Neutrophil (primary cell): ENCODE measurements around the gene MEGF9.

Experiments used
- H3K27ac ChIP-seq: fragments of 200-600 bp; sonication (generic); 2 replicates; pipeline ENCODE4 v1.5.1; 2016; ENCODE audit warnings: mild to moderate bottlenecking, moderate library complexity
- H3K27me3 ChIP-seq: fragments of 200-600 bp; sonication (generic); 2 replicates; pipeline ENCODE4 v1.6.0; 2016; ENCODE audit warnings: mild to moderate bottlenecking
- H3K36me3 ChIP-seq: fragments of 200-600 bp; sonication (generic); 2 replicates; pipeline ENCODE4 v1.5.1; 2017
- H3K4me1 ChIP-seq, 2 experiments: fragments of 200-600 bp in 1 of 2; sonication (generic) in 1 of 2; 1 replicate in 1 of 2; 2 replicates in 1 of 2; pipeline versions ENCODE4 v1.5.1 to v1.6.1; 2013 to 2016; ENCODE audit warnings: low read depth in 1 of 2, low read length in 1 of 2, mild to moderate bottlenecking in 1 of 2, moderate library complexity in 1 of 2; ENCODE audit not compliant: control insufficient read depth in 1 of 2, insufficient read depth in 1 of 2
- H3K4me3 ChIP-seq, 2 experiments: fragments of 200-600 bp in 1 of 2; sonication (generic) in 1 of 2; 1 replicate in 1 of 2; 2 replicates in 1 of 2; pipeline ENCODE4 v1.5.1; 2013 to 2016; ENCODE audit warnings: low read depth in 1 of 2, low read length in 1 of 2, mild to moderate bottlenecking in 1 of 2, moderate library complexity in 1 of 2
- H3K9me3 ChIP-seq: fragments of 200-600 bp; sonication (generic); 2 replicates; pipeline ENCODE4 v1.5.1; 2016
- CTCF ChIP-seq: fragments of 200-600 bp; sonication (generic); IDR thresholded peaks from 2 replicates; pipeline ENCODE4 v1.5.1; 2016; ENCODE audit warnings: antibody characterized with exemption

Gene MEGF9

GRCh38 chr9:120567874-120568273 is 146.4 kb downstream of the MEGF9 start:
- TF ChIP-seq CTCF, result no peak
- Histone ChIP-seq H3K4me3 (no peak overlapping the region), H3K27me3 (no peaks in the 10 kb centered on the region), H3K36me3 (peaks cover 83% of the 10 kb centered on the region), H3K9me3 (no peaks in the 10 kb centered on the region), H3K27ac (no peak overlapping the region), H3K4me1 (no peaks in the 10 kb centered on the region)

DNA sequence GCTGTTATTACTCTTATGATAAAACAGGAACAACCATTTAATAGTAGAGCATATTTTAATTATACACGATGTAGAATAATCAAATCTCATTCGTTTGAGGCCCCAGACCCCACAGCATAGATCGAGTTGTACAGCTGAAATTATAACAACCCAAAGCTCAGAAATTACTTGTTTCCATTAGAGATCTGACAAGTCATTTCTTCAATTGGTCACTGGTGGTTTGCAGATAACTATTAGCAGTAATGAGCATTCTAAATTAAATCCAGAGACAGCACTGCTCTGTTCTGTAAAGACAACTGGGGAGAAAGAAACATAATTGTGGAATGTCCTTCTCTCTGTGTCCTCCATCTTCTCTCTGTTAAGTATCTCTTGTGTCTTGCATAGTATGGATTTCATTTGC is 147.2 kb downstream of the MEGF9 start:
- Histone ChIP-seq H3K9me3 (no peaks in the 10 kb centered on the region), H3K36me3 (peaks cover 82% of the 10 kb centered on the region)

GRCh38 chr9:120564589-120564988 is 149.7 kb downstream of the MEGF9 start:
- H3K4me3 ChIP-seq, result no peak overlapping the region
- no peaks in the 10 kb centered on the region for H3K4me1 ChIP-seq
- TF ChIP-seq CTCF, result no peak
- no peaks in the 10 kb centered on the region for H3K9me3 ChIP-seq
- no peaks in the 10 kb centered on the region for H3K27me3 ChIP-seq
- H3K36me3 ChIP-seq, result peaks cover 65% of the 10 kb centered on the region
- H3K27ac ChIP-seq, result no peak overlapping the region

More for the DNA sequence above, 147.2 kb downstream of the MEGF9 start:
- Histone ChIP-seq H3K27me3 (no peaks in the 10 kb centered on the region), H3K27ac (no peak overlapping the region), H3K4me3 (no peak overlapping the region), H3K4me1 (no peaks in the 10 kb centered on the region)
- TF ChIP-seq CTCF, result no peak

DNA sequence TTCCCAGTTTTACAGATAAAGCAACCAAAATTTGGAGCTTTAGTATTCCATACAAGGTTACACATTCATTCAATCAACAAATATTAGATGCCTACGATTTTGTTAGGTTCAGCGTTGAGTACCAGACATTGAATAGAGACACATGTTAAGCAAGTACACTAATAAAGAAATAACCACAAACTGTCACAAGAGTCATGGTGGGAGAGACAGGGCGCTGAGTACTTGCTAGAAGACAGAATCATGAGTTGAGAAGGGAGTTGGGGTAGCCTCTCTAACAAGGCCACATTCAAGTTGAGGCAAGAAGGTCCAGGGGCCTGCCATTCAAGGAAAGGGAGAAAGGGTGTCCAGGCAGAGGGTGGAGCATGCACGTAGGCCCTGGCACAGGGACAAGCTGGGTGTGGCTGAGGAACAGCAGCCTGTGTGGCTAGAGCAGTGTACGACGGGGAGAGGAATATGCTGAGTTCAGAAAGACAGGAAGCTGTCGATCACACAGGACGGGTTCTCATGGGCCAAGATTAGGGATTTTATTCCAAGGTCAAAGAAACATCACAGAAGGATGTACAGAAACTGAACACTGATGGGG is 151.3 kb downstream of the MEGF9 start:
- Histone ChIP-seq H3K36me3 (peaks cover 49% of the 10 kb centered on the region), H3K27me3 (no peaks in the 10 kb centered on the region), H3K9me3 (no peaks in the 10 kb centered on the region), H3K4me1 (no peaks in the 10 kb centered on the region), H3K4me3 (no peak overlapping the region), H3K27ac (no peak overlapping the region)
- no peak for TF ChIP-seq CTCF

DNA sequence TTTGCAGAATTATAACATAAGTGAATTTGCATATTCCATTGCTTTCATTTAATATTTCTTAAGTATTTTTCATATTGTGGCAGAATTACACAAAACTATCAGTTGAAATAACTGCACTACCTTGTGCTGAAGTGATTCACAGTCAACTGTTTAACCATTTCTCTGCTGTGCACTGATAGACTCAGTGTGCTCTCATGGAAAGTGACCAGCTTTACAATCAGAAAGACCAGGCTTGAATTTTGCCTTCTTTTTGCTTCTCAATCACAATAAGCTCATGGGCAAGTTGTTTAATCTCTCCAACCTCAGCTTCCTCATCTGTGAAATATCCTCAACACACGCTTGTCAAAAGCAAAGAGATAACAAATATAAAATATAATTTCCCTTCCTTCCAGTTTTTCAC is 152.6 kb downstream of the MEGF9 start:
- TF ChIP-seq CTCF, result no peak
- Histone ChIP-seq H3K4me1 (no peaks in the 10 kb centered on the region), H3K36me3 (peaks cover 38% of the 10 kb centered on the region)

DNA sequence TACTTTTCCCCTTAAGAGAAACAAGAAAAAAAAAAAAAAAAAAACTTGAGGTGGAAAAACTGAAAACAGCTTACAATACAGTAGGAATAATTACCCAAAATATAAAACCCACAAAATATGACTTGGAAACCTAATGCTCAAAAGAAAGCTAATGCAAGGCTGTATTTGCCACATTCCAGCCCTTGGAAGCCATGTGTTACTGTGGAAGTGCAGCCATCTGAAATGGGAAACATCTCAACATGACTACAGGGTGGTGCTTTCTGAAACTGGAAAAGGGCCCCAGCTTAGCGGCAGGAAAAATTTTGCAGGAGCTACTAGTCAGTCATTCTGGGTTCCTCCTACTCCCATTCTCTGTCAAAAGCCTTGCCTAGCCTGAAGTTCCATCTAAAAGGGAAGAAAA is 154.7 kb downstream of the MEGF9 start:
- no peak overlapping the region for H3K4me3 ChIP-seq
- H3K9me3 ChIP-seq, result no peaks in the 10 kb centered on the region
- peaks cover 21% of the 10 kb centered on the region for H3K36me3 ChIP-seq
- H3K27ac ChIP-seq, result no peak overlapping the region
- TF ChIP-seq CTCF, result no peak
- H3K27me3 ChIP-seq, result no peaks in the 10 kb centered on the region
- H3K4me1 ChIP-seq, result peaks cover 8 to 11% of the 10 kb centered on the region in 2 experiments

More for the DNA sequence above, 152.6 kb downstream of the MEGF9 start:
- no peak overlapping the region for H3K4me3 ChIP-seq
- H3K27me3 ChIP-seq, result no peaks in the 10 kb centered on the region
- no peaks in the 10 kb centered on the region for H3K9me3 ChIP-seq
- no peak overlapping the region for H3K27ac ChIP-seq
